Fibroblast of skin of right quadriceps (primary cell): Measurements from ENCODE around the gene BCR.

Source experiments
- DNase-seq: peaks from one replicate; pipeline ENCODE4 v3.0.0-alpha.2; 2013

The BCR gene

DNA sequence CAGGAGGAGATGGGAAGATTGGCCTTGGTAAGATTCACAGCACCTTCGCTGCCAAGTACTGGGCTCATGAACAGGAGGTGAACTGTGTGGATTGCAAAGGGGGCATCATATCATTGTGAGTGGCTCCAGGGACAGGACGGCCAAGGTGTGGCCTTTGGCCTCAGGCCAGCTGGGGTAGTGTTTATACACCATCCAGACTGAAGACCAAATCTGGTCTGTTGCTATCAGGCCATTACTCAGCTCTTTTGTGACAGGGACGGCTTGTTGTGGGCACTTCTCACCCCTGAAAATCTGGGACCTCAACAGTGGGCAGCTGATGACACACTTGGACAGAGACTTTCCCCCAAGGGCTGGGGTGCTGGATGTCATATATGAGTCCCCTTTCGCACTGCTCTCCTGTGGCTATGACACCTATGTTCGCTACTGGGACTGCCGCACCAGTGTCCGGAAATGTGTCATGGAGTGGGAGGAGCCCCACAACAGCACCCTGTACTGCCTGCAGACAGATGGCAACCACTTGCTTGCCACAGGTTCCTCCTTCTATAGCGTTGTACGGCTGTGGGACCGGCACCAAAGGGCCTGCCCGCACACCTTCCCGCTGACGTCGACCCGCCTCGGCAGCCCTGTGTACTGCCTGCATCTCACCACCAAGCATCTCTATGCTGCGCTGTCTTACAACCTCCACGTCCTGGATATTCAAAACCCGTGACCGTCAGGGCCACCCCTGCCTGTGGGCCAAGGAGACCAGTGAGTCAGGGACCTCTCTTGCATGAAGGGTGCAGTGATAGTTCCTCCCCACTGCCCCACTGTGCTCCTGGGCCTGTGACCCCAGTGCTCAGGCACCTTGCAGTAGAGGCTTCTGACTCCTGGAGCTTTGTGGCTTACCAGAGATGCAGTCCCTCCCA is 83.6 kb downstream of the BCR start:
- DNase-seq, result no peak

DNA sequence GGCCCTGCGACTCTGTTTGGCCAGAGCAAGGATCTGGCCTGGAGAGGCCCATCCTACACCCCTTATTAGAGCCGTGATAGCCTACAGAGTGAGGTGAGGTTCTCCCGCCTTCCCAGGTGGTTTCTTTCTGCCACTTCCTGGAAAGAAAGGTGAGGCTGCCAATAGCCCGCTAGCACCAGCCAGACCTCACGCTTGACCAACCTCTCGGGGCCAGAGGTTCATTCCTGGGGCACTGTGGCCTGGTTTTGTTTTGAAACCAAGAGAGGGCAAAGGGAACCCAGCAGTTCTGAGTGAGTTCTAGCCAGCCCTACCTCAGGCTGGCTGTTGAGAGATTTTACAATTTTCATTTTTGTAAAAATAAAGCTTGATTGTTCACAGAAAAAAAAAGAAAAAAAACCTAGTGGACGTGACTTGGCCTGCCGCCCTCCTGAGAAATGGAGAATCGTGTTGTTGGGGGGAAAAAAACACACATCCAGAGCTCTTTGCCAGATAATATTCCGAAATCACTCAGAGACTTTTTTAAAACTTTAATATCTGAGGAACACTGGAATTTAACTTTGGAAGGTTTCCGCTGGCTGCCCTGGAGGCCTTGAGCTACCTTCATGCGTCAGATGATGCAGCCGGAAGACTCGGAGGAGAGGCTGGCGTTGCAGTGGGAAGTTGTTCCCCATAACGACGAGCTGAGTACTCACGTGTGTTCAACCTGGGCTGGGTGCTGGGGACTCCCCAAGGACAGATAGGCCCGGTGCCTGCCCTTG is 84.5 kb downstream of the BCR start:
- no peak for DNase-seq

DNA sequence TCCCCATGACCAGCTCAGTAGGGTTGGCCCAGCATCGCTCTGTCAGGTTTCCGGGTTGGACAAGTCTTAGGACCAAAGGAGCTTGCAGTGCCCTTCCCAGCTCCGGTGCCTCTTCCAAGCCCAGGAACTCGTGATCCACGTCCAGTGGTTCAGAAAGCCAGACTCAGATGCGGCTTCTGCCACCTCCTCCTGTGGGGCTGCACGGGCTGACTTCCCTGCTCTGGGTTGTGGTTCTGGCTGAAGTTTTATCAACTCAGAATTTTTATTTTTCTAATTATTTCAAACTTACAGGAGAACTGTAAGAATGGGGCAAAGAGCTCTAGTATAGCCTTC is 85.0 kb downstream of the BCR start:
- DNase-seq, result no peak

DNA sequence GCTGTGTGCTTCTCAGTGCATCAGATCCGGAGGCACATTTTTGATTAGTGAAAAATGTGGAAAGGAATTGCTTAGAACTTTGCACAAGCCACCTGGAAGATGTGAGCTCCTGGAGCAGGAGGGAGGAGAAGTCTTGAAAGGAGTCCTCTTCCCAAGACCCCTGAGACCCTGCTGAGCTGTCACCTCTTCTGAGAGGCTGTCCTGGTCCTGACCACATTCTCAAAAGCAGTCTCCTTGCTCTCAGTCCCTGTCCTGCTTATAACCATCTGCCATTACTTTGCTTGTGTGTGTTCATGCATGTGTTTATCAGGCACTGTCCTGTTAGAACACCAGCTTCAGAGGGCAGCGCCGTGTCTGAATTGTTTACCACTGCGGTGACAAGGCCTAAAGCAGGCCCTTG is 86.5 kb downstream of the BCR start:
- no peak for DNase-seq

DNA sequence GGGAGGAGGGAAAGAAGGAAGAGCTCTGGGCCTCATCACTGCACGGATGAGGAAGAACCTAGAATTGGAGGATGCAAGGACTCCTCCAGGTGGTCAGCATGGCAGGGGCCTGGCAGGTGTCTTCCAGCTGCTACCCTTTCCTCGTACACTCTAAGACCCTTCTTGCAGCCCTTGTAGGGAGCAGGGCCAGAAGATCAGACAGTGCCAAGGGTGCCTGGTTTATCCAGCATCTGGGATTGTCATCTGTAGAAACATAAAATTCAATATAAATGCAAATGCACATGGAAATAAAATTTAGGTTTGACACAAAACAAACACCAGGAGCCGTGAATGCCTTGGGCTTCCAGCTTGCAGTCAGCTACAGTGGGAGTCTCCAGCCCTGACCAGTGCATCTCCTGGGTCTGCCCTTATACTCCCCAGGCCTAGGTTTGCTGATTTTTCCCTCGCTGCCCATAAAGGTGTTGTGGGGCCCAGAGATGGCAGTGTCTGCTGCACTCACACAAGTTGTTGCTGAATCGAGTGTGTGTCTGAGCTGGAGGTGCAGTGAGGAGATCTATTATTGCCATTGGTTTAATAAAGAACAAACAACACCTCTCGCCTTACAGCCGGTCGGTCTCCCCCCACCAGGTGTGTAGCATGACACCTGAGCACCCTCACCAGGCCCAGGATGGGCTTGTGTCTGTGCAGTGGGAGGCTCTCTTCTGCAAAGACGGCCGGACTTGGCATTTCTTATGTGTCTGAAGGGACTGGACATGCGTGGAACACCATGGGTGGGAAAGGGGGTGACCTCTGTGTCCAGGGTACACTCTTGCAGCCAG is 87.1 kb downstream of the BCR start:
- no peak for DNase-seq

DNA sequence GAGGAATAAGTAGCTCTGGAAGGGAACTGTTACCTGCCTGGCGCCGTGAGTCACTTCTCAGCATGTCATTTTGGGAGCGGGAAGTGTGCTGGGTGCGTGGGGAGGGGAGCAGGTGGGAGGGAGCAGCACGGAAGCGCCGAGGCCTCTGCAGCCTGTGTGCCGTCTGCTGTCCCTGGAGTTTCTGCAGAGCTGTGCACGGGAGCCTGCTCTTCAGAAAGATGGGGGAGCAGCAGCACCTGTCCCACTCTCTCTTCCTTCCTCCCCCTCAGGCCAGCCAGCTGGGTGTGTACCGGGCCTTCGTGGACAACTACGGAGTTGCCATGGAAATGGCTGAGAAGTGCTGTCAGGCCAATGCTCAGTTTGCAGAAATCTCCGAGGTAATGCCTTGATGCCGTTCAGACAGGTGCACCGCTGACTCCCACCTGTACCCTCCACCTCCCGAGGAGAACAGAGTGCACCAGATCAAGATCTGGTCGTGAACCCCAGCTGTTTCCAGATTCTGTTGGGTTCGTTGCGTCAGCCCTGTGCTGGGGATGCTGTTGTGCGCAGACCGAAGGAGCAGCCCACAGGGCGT is 87.9 kb downstream of the BCR start:
- DNase-seq, result no peak

DNA sequence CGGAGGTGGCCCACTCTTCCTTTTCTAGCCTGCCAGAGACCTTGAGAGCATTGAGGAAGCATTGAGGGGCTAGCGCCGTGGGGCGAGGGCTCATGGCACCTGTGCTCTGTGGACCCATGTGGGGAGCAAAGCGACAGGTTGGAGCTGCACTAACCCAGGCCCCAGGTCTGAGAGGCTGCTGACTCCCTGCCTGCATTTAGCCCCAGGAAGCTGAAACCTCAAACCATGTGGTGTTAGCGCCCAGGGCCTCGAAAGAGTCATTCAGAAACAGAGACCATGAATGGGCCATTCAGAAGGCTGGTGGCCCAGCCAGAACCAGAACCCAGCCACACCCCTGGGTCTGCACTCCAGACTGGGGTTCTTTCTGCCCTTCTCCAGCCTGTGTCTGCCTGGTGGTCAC is 88.6 kb downstream of the BCR start:
- no peak for DNase-seq

DNA sequence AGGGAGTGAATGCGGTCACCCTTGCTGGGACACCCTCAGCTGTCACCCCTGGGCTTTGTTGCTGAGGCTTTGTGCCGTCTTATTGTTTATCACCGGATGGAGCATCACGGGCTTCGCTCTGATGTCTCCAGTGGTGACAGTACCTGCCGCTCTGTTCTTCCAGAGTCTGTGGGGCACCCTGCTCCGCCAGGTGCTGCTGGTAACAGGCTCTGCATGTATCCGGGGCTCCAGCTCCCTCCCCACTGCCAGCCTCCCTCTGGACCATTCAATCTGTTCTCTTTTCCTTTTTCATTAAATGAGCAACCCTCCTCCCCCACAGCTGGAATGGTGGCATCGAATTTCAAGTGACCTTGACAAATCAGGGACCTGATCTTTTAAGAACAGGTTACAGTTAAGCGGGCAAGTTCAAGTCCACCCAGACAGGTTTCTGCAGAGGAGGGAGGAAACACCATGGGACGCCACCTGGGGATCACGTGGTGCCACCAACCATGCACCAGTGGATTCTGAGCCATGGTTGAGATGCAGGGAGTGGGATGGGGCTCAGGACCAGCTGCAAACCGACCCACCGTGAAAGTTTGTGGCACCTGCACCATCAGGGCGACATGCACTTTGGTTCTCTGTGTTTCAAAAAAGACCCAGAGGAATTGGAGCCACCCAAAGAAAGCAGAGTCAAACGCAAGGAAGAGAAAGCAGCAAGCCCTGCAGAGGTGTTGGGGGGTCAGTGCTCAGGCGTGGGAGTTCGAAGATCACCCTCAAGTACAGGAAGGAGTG is 89.3 kb downstream of the BCR start:
- no peak for DNase-seq

DNA sequence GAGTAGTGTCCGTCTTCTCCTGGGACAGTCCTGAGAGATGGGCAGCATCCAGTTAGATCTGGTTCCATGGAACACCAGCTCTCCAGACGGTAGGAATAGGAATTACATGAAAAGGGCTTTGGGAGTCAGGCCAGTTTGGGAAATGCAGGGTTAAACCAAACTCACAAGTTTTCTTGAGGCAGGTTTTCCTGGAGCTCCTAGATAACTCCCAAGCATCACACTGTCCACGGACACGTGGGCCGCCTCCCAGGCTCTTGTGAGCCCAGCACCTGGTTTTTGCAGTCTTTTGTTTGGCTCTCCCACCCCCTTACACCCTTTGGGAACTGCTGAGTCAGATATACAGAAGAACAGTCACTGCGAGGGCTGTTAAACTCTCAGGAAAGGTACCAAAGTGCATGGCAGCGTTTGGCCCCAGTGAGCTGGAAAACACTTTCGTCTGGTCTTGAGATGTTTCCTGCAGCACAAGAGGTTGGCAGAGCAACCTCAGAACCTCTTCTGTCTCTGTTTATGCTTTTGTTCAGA is 90.0 kb downstream of the BCR start:
- DNase-seq, result no peak

DNA sequence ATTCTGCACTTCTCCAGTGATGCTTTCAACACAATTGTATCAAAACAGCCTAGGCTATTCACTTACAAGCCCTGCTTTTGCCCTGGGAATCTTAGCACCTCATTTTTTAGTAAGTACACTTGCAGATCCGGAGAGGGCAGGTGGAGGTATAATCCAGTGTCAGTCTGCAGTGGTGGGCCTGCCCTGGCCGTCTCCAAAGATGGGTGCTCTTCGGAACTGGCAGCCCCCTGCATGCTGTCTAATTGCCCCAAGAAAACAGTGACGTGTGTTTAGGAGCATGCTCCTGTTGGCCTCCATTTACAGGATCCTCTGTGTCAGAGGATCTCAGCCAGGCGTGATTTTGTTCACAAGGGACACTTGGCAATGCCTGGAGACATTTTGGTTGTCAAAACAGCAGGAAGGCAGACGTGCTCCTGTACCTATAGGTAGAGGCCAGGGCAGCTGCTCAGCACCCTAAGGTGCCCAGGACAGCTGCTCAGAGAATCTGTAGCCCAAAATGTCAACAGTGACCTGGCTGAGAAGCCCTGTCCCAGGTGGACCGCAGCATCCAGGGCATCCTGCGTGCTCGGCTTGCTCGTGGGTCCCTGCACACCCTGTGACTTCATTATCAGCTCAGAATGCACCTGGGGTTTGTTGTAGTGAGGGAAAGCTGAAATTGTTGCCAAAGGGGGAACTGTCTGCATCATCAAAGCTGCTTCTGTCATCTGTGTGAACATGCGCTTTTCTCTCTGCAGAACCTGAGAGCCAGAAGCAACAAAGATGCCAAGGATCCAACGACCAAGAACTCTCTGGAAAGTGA is 90.7 kb downstream of the BCR start:
- no peak for DNase-seq

DNA sequence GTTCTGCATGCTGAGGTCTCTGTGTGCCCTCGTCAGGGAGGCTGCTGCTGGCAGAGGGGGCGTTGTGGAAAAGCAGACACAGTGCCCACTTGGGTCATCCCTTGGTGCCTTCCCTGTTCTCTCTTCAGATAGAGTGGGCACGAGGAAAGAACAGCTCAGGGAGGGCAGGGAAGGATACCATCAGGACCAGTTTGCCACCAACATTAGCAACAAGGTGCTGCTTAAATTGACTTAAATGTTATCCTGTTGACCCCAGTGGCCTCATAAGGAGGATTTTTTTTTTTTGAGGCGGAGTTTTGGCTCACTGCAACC is 91.2 kb downstream of the BCR start:
- DNase-seq, result no peak

DNA sequence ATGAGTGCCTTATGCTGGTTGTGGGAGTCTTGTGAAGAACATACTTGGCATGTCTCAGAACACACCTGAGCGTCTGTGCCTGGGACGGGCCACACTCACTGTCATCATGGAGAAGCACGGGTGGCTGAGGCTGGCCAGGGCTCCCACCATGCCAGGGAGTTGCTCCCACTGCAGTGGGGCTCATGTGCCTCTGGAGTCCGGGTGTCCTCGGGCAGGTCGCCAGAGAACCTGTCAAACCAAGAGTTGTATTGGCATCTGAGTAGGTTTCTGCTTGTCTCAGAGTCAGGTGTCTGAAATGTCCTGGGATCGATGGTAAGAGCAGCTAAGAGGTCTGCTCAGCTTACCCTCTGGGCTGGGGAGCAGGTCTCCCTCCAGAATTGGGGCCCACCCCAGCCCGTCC is 92.1 kb downstream of the BCR start:
- DNase-seq, result no peak

DNA sequence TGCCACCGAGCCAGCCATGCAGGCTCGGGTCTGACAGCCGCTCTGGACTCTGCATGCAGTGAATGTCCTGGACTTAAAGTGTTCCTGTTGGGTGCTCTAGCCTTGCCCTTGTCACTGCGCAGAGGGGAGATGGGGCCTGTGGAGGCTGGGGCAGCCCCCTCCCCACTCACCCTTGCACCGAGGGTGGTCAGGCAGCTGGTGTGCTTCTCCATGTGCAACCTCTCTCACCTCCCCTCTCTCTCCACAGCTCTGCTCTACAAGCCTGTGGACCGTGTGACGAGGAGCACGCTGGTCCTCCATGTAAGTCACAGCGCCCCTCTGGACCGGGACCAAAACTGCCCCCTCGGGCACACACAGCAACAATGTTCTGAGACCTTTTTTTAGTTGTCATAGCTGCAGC is 92.5 kb downstream of the BCR start:
- no peak for DNase-seq

DNA sequence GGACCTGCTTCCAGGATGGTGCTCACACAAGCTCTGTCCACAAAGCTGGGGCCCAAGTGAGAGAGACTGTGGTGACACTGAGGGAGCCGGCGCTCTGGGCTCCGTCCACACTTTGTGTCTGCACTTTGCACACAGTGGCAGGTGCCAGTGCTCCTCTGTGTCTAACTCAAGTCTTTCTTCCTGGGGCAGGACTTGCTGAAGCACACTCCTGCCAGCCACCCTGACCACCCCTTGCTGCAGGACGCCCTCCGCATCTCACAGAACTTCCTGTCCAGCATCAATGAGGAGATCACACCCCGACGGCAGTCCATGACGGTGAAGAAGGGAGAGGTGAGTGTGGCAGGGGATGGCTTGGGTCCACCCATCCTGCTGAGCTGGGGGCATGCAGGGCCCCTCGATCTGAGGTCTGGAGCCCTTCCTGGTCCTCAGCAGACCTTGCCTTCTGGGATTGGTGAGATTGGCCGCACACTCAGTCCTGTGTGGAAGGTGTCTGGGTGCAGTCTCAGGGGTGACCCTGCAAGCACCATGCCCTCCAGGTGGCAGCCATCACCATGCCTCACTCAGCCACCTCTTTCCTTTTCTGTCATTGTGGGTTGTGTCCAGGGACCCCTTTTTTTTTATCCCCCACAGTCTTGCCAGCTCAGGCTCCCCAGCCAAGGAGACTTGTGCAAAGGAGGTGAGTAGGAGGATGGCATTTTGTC is 93.3 kb downstream of the BCR start:
- DNase-seq, result no peak

DNA sequence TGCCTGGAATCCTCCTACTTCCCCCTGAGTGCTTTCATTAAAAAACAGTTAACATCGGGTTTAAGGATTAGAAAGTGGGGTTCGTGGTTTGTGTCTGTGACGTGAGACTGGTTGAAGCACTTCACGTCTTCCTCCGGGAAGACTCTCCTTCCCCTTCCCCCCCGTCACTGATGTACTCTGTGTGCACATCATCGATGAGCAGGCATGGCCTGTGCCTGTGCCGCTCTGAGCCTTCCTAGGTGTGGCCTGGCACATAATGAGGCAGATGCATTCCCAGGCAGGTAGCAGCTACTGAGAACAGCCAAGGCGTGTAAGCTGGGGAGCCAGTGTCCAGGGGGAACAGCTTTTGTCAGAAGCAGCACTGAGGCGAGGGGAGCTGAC is 93.8 kb downstream of the BCR start:
- DNase-seq, result no peak

DNA sequence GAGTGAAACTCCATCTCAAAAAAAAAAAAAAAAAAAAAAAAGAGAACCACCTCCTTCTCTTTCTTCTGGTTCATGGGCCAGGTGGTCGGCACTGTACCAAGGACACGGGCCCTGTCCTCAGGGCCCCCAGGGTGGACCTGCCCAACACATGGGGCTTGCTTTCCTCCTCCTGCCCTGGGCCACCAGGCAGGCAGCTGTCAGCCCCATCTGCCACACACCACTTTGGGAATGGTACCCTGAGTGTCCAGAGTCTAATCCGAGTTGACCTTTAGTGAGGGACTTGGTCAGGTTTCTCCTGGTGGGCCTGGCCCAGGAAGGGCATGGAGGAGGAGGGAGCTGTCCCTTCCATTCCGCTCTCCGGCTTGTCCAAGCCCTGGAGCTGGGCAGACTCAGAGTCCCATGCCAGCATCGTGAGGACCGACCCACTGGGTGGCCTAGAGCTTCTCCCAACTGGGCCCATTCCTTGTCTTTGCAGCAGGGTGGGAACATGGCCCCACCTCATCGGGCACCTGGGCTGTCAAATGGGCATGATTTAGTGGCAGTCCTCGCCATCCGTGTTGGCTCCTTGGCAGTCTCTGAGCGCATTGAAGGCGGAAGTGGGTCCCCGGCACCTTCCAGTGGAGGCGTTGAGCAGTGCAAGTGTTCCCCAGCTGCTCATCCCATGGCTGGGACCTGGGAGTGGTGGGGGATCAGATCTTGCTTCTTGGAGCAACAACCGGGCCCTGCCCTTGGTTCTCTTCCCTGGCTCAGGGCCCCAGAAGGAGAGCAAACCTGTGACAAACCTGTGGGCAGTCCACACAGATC is 94.8 kb downstream of the BCR start:
- DNase-seq, result no peak

DNA sequence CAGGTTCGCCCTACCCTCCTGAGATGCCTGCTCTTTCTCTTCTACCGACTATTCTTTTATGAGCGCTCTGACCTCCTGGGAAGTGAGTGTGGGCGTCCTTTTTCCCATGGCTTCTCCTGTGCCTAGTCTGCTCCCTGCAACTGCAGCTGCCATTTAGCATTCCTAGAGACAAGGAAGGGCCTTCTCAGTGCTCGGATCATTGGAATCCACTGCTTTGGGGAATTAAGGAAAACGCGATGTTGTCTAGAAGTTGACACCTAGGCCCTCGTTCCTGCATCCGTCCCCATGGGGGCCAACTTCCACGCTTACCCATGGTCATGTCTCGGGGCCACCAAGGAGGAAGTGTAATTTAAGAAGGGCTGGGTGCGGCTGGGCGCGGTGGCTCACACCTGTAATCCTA is 95.4 kb downstream of the BCR start:
- DNase-seq, result no peak

DNA sequence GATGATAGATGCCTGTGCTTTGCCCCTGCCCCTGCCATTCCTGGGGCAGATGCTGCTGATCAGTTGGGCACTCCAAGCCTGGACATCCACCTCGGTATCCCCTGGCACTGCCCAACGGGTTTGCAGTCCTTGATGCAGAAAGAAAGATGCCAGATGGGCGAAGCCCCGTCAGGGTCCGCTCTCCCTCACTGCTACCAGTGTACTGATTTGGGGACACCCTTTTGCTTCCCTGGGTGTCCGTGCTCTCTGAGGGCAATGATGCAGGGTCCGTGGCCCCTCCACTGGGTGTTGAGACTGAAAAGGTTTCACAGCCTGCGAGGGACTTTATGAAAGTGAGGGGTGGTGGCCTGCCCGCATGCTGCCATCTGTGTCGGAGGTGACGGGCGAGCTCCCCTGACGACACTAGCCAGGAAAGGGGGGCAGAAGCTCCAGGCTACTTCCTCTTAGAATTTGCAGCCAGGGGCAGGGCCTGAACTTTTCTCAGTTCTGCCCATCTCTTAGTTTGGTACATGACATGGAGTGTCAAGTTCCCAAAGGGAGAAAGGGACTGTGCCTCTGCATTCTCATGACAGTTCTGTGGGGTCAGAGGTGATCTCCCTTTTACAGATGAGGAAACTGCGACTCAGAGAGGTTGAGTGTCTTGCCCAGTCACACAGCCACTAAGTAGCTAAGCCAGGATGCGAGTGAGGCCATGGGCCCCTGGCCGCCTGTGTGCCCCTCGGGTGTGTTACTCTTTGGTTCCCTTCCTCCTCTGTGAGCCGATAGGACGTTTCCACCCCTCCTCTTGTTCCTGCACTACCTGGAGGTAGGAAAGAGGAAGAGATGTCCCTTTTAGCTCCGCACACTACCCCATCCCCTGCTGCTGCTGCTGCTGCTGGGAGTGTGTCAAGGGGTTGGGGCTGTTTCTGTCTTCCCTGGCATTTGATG is 96.6 kb downstream of the BCR start:
- no peak for DNase-seq
